Embryonic facial prominence (tissue), 1 donor: Measurements from ENCODE around the gene ADAP1.
A peak's percentile ranks its signal among the peaks of the same experiment; 100 is the strongest.
"Not testable (repeated sequence)": the region's sequence is repeated elsewhere in the genome, so short reads cannot be mapped to it uniquely, and the experiment has no call there.

ENCODE experiments used
- DNase-seq: peaks from one replicate; pipeline ENCODE4 v3.0.0-alpha.2; 2016; ENCODE audit errors: extremely low spot score

Gene ADAP1

GRCh38 chr7:974820-975681 is 20.6 kb upstream of the ADAP1 start, which contains the start of gene COX19:
COX19 (minus strand) TSS chr7:975549; CDS start chr7:975509, 40 bp downstream.
- DNase-seq: peak; percentile 73

- DNase-seq: no peak
Observed at GRCh38 chr7:974172-974571, 19.7 kb upstream of the ADAP1 start.

GRCh38 chr7:973312-973711 is 18.8 kb upstream of the ADAP1 start:
- DNase-seq: no peak

- DNase-seq: no peak
Observed at GRCh38 chr7:972676-973309, 18.3 kb upstream of the ADAP1 start.

GRCh38 chr7:972110-972509 is 17.6 kb upstream of the ADAP1 start:
- DNase-seq: no peak

- DNase-seq: no peak
Observed at GRCh38 chr7:970744-971143, 16.3 kb upstream of the ADAP1 start.

GRCh38 chr7:969403-969802 is 14.9 kb upstream of the ADAP1 start:
- DNase-seq: no peak

- DNase-seq: no peak
Observed at GRCh38 chr7:968205-969105, 14.0 kb upstream of the ADAP1 start.

- no peak for DNase-seq
Observed at GRCh38 chr7:967361-968082, 13.0 kb upstream of the ADAP1 start.

GRCh38 chr7:966291-967069 is 12.0 kb upstream of the ADAP1 start:
- DNase-seq: no peak

- no peak for DNase-seq
Observed at GRCh38 chr7:964401-965231, 10.1 kb upstream of the ADAP1 start.

GRCh38 chr7:963236-964078 is 9.0 kb upstream of the ADAP1 start:
- DNase-seq: no peak

GRCh38 chr7:962401-963081 is 8.1 kb upstream of the ADAP1 start:
- DNase-seq: no peak

GRCh38 chr7:961546-962400 is 7.3 kb upstream of the ADAP1 start:
- no peak for DNase-seq

- DNase-seq: not testable (repeated sequence)
Observed at GRCh38 chr7:960972-961371, 6.5 kb upstream of the ADAP1 start.

GRCh38 chr7:960269-960871 is 5.9 kb upstream of the ADAP1 start:
- DNase-seq: no peak

- not testable (repeated sequence) for DNase-seq
Observed at GRCh38 chr7:959740-960139, 5.3 kb upstream of the ADAP1 start.
